ENCODE data around the gene HSD3B2. TPM values are rescaled to one million over a fixed set of nuclear protein-coding genes. Genes with fewer than 3 reads are reported as not detected.
"Not testable (repeated sequence)": the region's sequence is repeated elsewhere in the genome, so short reads cannot be mapped to it uniquely, and the experiment has no call there.

The HSD3B2 gene
- total RNA-seq: not detected

- Histone ChIP-seq H3K4me1 (ENCODE audit: insufficient read depth, low read length) (no peaks in the 10 kb centered on the region), H3K9me3 (ENCODE audit: low read depth, low read length) (no peaks in the 10 kb centered on the region), H3K4me3 (ENCODE audit: low read length) (no peak within 1 kb of the TSS), H3K27me3 (ENCODE audit: insufficient read depth, low read length) (no peaks in the 10 kb centered on the region)
These were observed at the start of gene HSD3B2 for GRCh38 chr1:119414950-119415349. HSD3B2 (plus strand) TSS chr1:119415150; CDS start chr1:119415420, 270 bp downstream.

- H3K4me3 ChIP-seq (ENCODE audit: low read length): no peak overlapping the region
- no peaks in the 10 kb centered on the region for H3K9me3 ChIP-seq (ENCODE audit: low read depth, low read length)
- H3K27me3 ChIP-seq (ENCODE audit: insufficient read depth, low read length): no peaks in the 10 kb centered on the region
- H3K4me1 ChIP-seq (ENCODE audit: insufficient read depth, low read length): no peaks in the 10 kb centered on the region
These were observed 48.5 kb upstream of the HSD3B2 start for GRCh38 chr1:119366424-119366823.

GRCh38 chr1:119367432-119368124 lies 47.4 kb upstream of the HSD3B2 start:
- no peaks in the 10 kb centered on the region for H3K27me3 ChIP-seq (ENCODE audit: insufficient read depth, low read length)
- H3K4me1 ChIP-seq (ENCODE audit: insufficient read depth, low read length): no peaks in the 10 kb centered on the region
- no peak overlapping the region for H3K4me3 ChIP-seq (ENCODE audit: low read length)
- H3K9me3 ChIP-seq (ENCODE audit: low read depth, low read length): no peaks in the 10 kb centered on the region

GRCh38 chr1:119368554-119368953 lies 46.4 kb upstream of the HSD3B2 start, which contains the start of gene HAO2:
HAO2 (plus strand) TSS chr1:119368785; CDS start chr1:119381086, 12,301 bp downstream.
- Histone ChIP-seq H3K4me1 (ENCODE audit: insufficient read depth, low read length) (no peaks in the 10 kb centered on the region), H3K27me3 (ENCODE audit: insufficient read depth, low read length) (no peaks in the 10 kb centered on the region), H3K9me3 (ENCODE audit: low read depth, low read length) (no peaks in the 10 kb centered on the region)

GRCh38 chr1:119370748-119371147 lies 44.2 kb upstream of the HSD3B2 start:
- no peaks in the 10 kb centered on the region for H3K4me1 ChIP-seq (ENCODE audit: insufficient read depth, low read length)
- H3K9me3 ChIP-seq (ENCODE audit: low read depth, low read length): no peaks in the 10 kb centered on the region
- no peaks in the 10 kb centered on the region for H3K27me3 ChIP-seq (ENCODE audit: insufficient read depth, low read length)
- H3K4me3 ChIP-seq (ENCODE audit: low read length): no peak overlapping the region

More at GRCh38 chr1:119368554-119368953, 46.4 kb upstream of the HSD3B2 start, which contains the start of gene HAO2:
- H3K4me3 ChIP-seq (ENCODE audit: low read length): no peak within 1 kb of the TSS

GRCh38 chr1:119371815-119372214 lies 43.1 kb upstream of the HSD3B2 start:
- H3K4me1 ChIP-seq (ENCODE audit: insufficient read depth, low read length): no peaks in the 10 kb centered on the region
- H3K9me3 ChIP-seq (ENCODE audit: low read depth, low read length): no peaks in the 10 kb centered on the region
- no peaks in the 10 kb centered on the region for H3K27me3 ChIP-seq (ENCODE audit: insufficient read depth, low read length)
- no peak overlapping the region for H3K4me3 ChIP-seq (ENCODE audit: low read length)

- H3K4me1 ChIP-seq (ENCODE audit: insufficient read depth, low read length): no peaks in the 10 kb centered on the region
- H3K4me3 ChIP-seq (ENCODE audit: low read length): no peak overlapping the region
- H3K27me3 ChIP-seq (ENCODE audit: insufficient read depth, low read length): no peaks in the 10 kb centered on the region
- H3K9me3 ChIP-seq (ENCODE audit: low read depth, low read length): no peaks in the 10 kb centered on the region
These were observed 42.4 kb upstream of the HSD3B2 start for GRCh38 chr1:119372503-119373086.

GRCh38 chr1:119373465-119373864 lies 41.5 kb upstream of the HSD3B2 start:
- H3K4me3 ChIP-seq (ENCODE audit: low read length): no peak overlapping the region
- no peaks in the 10 kb centered on the region for H3K9me3 ChIP-seq (ENCODE audit: low read depth, low read length)
- no peaks in the 10 kb centered on the region for H3K4me1 ChIP-seq (ENCODE audit: insufficient read depth, low read length)
- H3K27me3 ChIP-seq (ENCODE audit: insufficient read depth, low read length): no peaks in the 10 kb centered on the region

- H3K27me3 ChIP-seq (ENCODE audit: insufficient read depth, low read length): no peaks in the 10 kb centered on the region
- H3K4me1 ChIP-seq (ENCODE audit: insufficient read depth, low read length): no peaks in the 10 kb centered on the region
- no peak overlapping the region for H3K4me3 ChIP-seq (ENCODE audit: low read length)
- H3K9me3 ChIP-seq (ENCODE audit: low read depth, low read length): no peaks in the 10 kb centered on the region
These were observed 40.6 kb upstream of the HSD3B2 start for GRCh38 chr1:119374208-119374874.

GRCh38 chr1:119375366-119375765 lies 39.6 kb upstream of the HSD3B2 start:
- no peaks in the 10 kb centered on the region for H3K9me3 ChIP-seq (ENCODE audit: low read depth, low read length)
- H3K27me3 ChIP-seq (ENCODE audit: insufficient read depth, low read length): peaks cover 2% of the 10 kb centered on the region
- H3K4me1 ChIP-seq (ENCODE audit: insufficient read depth, low read length): no peaks in the 10 kb centered on the region
- H3K4me3 ChIP-seq (ENCODE audit: low read length): no peak overlapping the region

- peaks cover 2% of the 10 kb centered on the region for H3K27me3 ChIP-seq (ENCODE audit: insufficient read depth, low read length)
- H3K4me1 ChIP-seq (ENCODE audit: insufficient read depth, low read length): no peaks in the 10 kb centered on the region
- H3K4me3 ChIP-seq (ENCODE audit: low read length): no peak overlapping the region
- H3K9me3 ChIP-seq (ENCODE audit: low read depth, low read length): no peaks in the 10 kb centered on the region
These were observed 38.4 kb upstream of the HSD3B2 start for GRCh38 chr1:119376594-119376993.

GRCh38 chr1:119377594-119377993 lies 37.4 kb upstream of the HSD3B2 start:
- H3K27me3 ChIP-seq (ENCODE audit: insufficient read depth, low read length); H3K4me1 ChIP-seq (ENCODE audit: insufficient read depth, low read length); H3K9me3 ChIP-seq (ENCODE audit: low read depth, low read length); H3K4me3 ChIP-seq (ENCODE audit: low read length): not testable (repeated sequence)

- Histone ChIP-seq H3K27me3 (ENCODE audit: insufficient read depth, low read length) (peaks cover 2% of the 10 kb centered on the region), H3K4me3 (ENCODE audit: low read length) (no peak overlapping the region), H3K4me1 (ENCODE audit: insufficient read depth, low read length) (no peaks in the 10 kb centered on the region), H3K9me3 (ENCODE audit: low read depth, low read length) (no peaks in the 10 kb centered on the region)
These were observed 35.8 kb upstream of the HSD3B2 start for GRCh38 chr1:119379117-119379516.

- Histone ChIP-seq H3K9me3 (ENCODE audit: low read depth, low read length) (no peaks in the 10 kb centered on the region), H3K27me3 (ENCODE audit: insufficient read depth, low read length) (peaks cover 2% of the 10 kb centered on the region), H3K4me1 (ENCODE audit: insufficient read depth, low read length) (no peaks in the 10 kb centered on the region)
These were observed 34.6 kb upstream of the HSD3B2 start for GRCh38 chr1:119380304-119380703.

GRCh38 chr1:119380983-119381662 lies 33.8 kb upstream of the HSD3B2 start:
- no peak overlapping the region for H3K4me3 ChIP-seq (ENCODE audit: low read length)
- no peaks in the 10 kb centered on the region for H3K4me1 ChIP-seq (ENCODE audit: insufficient read depth, low read length)
- H3K27me3 ChIP-seq (ENCODE audit: insufficient read depth, low read length): peaks cover 2% of the 10 kb centered on the region
- H3K9me3 ChIP-seq (ENCODE audit: low read depth, low read length): no peaks in the 10 kb centered on the region

More at GRCh38 chr1:119380304-119380703, 34.6 kb upstream of the HSD3B2 start:
- H3K4me3 ChIP-seq (ENCODE audit: low read length): no peak overlapping the region

All from mononuclear cell (primary cell).